ENCODE data around the gene HMX3.

The HMX3 gene

DNA sequence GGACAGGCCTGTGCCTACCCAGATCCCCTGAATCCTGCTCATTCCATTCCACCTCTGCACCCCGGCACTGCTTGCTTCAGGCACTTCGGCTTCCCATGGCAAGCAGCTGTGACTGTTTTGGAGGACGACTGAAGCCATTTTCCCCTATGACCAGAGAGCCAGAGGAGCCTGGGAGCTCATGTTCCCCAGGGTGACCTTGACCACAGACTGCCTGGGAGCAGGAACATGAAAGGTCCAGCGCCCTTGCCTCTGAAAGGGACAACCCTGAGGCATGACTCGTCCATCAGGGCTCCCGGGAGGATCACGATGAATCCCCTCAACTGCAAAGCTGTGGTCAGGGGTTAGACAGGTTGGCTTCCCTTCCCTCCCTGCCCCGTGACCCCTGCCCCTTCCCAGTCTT is 16.7 kb upstream of the HMX3 start:
- TF ChIP-seq CTCF (IDR thresholded peaks at IDR 0.05) = no peak

GRCh38 chr10:123126246-123126645 is 9.5 kb upstream of the HMX3 start:
- TF ChIP-seq CTCF (IDR thresholded peaks at IDR 0.05) = no peak

DNA sequence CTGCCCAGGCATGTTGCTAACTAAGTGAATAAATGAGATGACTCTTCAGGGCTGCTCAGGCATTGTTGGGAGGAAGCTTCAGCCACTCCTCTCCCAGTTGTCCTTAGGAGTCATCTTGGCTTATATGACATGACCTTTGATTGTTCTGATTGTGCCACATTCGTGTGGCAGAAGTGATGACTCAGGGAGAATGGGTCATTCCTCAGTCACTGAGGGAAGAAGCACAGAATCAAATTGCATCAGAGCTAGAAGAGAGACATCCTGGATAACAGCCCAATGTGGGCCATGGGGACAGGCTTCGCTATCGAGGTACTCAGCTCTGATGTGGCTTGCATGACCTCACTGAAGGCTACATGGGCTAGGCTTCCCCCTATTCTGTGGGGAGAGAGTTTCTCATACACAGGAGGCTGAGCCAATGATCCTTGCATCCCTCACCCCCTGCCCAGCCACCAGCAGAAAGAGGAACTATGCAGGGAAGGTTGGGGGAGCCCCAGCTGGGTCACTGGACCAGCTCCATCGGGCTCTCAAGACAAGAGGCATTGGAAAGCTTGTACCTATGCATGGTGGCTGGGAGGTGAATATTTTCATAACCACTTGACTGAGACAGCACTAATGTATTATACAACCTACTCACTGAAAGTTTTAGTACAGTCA is 6.0 kb upstream of the HMX3 start:
- TF ChIP-seq CTCF (IDR thresholded peaks at IDR 0.05) = no peak

- peak; percentile 91 for TF ChIP-seq CTCF (IDR thresholded peaks at IDR 0.05)
These were observed 2.9 kb upstream of the HMX3 start for GRCh38 chr10:123132576-123133477.

DNA sequence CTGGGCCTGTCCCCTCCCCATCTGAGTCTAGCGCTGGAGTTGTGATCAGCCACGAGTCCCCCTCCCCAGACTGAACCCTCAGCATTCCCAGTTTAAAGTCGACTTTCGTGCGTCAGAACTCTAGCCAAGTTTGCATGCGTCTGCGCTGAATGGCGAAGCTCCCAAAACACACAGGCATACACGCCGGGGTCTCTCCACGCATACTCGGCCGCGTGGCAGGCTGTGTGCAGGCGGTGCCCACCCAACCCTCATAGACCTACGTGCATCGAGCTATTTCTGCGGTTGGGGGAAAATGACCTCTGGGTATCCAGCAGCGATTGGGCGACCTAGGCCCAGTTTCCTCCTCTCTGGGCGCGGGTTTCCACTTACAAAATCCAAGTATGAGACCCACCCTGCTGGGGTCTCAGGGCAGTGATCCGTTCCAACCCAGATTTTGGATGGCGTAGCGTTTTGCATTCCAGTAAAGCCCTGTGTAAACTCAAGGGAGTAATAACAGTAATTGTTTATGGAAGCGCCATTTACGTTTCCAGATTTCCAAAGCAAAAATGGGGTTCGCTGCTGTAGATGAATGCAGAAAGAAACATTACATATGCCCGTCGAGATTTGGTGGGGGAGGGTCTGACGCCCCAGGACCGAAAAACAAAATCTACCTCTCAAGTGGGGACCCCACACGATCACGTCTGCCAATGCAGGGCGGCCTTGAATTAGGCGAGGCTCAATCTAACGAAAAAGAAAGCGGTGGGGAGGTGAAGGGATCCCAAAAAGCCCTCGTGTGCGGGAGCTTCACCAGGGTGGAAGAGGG is 2.0 kb upstream of the HMX3 start:
- no peak for TF ChIP-seq CTCF (IDR thresholded peaks at IDR 0.05)

GRCh38 chr10:123134343-123134914 is 1.3 kb upstream of the HMX3 start:
- TF ChIP-seq CTCF (IDR thresholded peaks at IDR 0.05) = no peak

DNA sequence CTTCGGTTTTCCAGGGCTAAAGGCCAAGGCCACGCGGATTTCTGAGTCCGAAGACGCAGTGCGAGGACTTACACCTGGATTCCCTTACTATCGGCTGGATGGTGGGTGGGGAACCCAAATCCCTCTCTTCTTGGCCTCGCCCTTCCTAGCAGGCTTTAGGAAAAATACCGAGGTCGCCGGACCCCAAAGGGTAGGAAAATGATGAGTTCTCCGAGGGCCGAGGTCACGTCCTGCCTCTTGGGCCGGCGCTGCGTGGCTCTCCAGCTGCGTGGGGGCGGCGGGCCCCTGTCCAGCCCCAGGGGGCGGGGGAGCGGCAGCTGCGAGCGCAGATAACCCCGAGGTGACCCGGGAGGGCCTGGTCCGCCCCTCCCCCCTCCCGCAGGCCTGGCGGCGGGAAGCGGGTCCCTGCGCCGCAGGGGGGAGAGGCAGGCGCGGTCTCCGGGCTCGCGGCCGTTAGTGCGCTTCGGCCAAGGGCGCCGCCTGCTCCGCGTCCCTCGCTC is 805 bp upstream of the HMX3 start:
- TF ChIP-seq CTCF (IDR thresholded peaks at IDR 0.05) = no peak
